NCI-H2227 (cell line): Measurements from ENCODE around the gene SMYD3.
A peak's percentile ranks its signal among the peaks of the same experiment; 100 is the strongest.

ENCODE experiments used
- DNase-seq: peaks from one replicate; lab custom pipeline; 2025; ENCODE audit not compliant: unreplicated experiment; lab: John Stamatoyannopoulos, UW

SMYD3 gene

GRCh38 chr1:246081138-246081702 is 425.9 kb downstream of the SMYD3 start:
- DNase-seq, result no peak

- no peak for DNase-seq
Measured at GRCh38 chr1:246080031-246080430, 427.0 kb downstream of the SMYD3 start.

GRCh38 chr1:246078888-246079252 is 428.2 kb downstream of the SMYD3 start:
- no peak for DNase-seq

- DNase-seq, result no peak
Measured at GRCh38 chr1:246078126-246078887, 428.8 kb downstream of the SMYD3 start.

- DNase-seq, result no peak
Measured at GRCh38 chr1:246077476-246077875, 429.6 kb downstream of the SMYD3 start.

GRCh38 chr1:246074421-246074820 is 432.7 kb downstream of the SMYD3 start:
- no peak for DNase-seq

- peak; percentile 11 for DNase-seq
Measured at GRCh38 chr1:246072456-246072955, 434.6 kb downstream of the SMYD3 start.

- peak; percentile 11 for DNase-seq
Measured at GRCh38 chr1:246071981-246072380, 435.1 kb downstream of the SMYD3 start.

GRCh38 chr1:246071561-246071960 is 435.5 kb downstream of the SMYD3 start:
- DNase-seq, result peak; percentile 54

GRCh38 chr1:246069581-246069980 is 437.5 kb downstream of the SMYD3 start:
- no peak for DNase-seq

- DNase-seq, result no peak
Measured at GRCh38 chr1:246068619-246069509, 438.2 kb downstream of the SMYD3 start.

- DNase-seq, result no peak
Measured at GRCh38 chr1:246068217-246068512, 438.9 kb downstream of the SMYD3 start.

GRCh38 chr1:246067432-246068216 is 439.5 kb downstream of the SMYD3 start:
- no peak for DNase-seq

- DNase-seq, result no peak
Measured at GRCh38 chr1:246066573-246066972, 440.5 kb downstream of the SMYD3 start.

- no peak for DNase-seq
Measured at GRCh38 chr1:246065592-246065991, 441.5 kb downstream of the SMYD3 start.

- DNase-seq, result no peak
Measured at GRCh38 chr1:246064891-246065290, 442.2 kb downstream of the SMYD3 start.

- no peak for DNase-seq
Measured at GRCh38 chr1:246063013-246063616, 444.0 kb downstream of the SMYD3 start.

- no peak for DNase-seq
Measured at GRCh38 chr1:246058466-246058865, 448.6 kb downstream of the SMYD3 start.

- DNase-seq, result no peak
Measured at GRCh38 chr1:246052603-246053002, 454.5 kb downstream of the SMYD3 start.

GRCh38 chr1:246051909-246052518 is 455.1 kb downstream of the SMYD3 start:
- no peak for DNase-seq
